Thyroid gland (tissue), 4 donors: ENCODE data around the gene TMCC2.

ENCODE experiments used
- POLR2A ChIP-seq, 2 donors: fragments of 450-650 bp; IDR thresholded peaks; one replicate each; pipeline ENCODE4 v1.6.1; 2017; ENCODE audit warnings: antibody characterized with exemption in 2 of 2, mild to moderate bottlenecking in 2 of 2, moderate library complexity in 1 of 2
- TF ChIP-seq, protein P1 (sequence below), 6 experiments: fragments of 200-600 bp in 3 of 6; fragments of 450-650 bp in 3 of 6; sonication (generic) in 3 of 6; IDR thresholded peaks; one replicate each; pipeline ENCODE4 v1.5.1; 2016 to 2019; ENCODE audit warnings: antibody characterized with exemption in 6 of 6, mild to moderate bottlenecking in 2 of 6, inconsistent platforms in 1 of 6, moderate library complexity in 1 of 6

GRCh38 chr1:205183676-205184335, 43.9 kb upstream of the TMCC2 start:
- TF ChIP-seq, protein P1, sequence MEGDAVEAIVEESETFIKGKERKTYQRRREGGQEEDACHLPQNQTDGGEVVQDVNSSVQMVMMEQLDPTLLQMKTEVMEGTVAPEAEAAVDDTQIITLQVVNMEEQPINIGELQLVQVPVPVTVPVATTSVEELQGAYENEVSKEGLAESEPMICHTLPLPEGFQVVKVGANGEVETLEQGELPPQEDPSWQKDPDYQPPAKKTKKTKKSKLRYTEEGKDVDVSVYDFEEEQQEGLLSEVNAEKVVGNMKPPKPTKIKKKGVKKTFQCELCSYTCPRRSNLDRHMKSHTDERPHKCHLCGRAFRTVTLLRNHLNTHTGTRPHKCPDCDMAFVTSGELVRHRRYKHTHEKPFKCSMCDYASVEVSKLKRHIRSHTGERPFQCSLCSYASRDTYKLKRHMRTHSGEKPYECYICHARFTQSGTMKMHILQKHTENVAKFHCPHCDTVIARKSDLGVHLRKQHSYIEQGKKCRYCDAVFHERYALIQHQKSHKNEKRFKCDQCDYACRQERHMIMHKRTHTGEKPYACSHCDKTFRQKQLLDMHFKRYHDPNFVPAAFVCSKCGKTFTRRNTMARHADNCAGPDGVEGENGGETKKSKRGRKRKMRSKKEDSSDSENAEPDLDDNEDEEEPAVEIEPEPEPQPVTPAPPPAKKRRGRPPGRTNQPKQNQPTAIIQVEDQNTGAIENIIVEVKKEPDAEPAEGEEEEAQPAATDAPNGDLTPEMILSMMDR (IDR thresholded peaks at IDR 0.05), result no peak
- TF ChIP-seq POLR2A (IDR thresholded peaks at IDR 0.05), result no peak
